DMS53 treated with DMSO at 0.1 percent for 48 hours (cell line): ENCODE measurements around the gene ORC1.
"Not testable (repeated sequence)": the region's sequence is repeated elsewhere in the genome, so short reads cannot be mapped to it uniquely, and the experiment has no call there.

Source experiments
- DNase-seq: peaks from one replicate; lab custom pipeline; 2025; ENCODE audit not compliant: unreplicated experiment; lab: John Stamatoyannopoulos, UW

ORC1 gene

DNA sequence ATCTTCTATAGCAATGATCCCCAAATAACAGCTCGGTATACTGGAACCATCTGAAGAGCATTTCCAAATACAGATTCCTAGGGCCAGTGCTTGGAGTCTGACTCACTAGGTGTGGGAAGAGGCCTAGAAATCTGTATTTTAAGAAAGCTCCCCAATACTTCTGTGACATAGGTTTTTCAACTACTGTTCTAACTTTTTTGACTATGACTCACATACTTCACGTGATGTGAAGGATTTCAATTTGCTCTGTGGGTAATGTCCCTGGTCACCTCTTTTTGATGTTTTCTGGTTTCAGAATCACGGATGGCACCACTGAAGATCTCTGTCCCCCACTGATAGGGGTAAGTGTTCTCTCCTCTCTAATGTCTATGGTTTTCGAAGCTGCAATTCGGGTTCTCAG is 11.0 kb downstream of the ORC1 start:
- DNase-seq, result no peak

DNA sequence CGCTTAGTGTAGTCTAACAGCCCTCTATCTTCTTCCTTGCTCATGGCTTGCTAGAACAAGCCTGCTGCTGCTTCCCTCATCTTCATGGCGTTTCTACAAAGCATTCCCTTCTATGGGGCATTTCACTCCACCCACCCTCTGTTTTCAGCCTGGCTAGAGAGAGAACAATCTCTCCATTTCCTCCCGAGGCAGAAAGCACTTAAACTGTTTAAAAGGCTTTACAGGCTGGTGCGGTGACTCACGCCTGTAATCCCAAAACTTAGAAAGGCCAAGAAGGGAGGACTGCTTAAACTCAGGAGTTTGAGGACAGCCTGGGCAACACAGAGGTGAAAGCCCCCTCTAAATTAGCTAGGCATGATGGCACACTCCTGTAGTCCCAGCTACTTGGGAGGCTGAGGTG is 17.8 kb downstream of the ORC1 start:
- DNase-seq, result no peak

- DNase-seq, result no peak
These were observed 18.8 kb downstream of the ORC1 start for GRCh38 chr1:52385376-52385775.

GRCh38 chr1:52369851-52370250 is 34.4 kb downstream of the ORC1 start:
- not testable (repeated sequence) for DNase-seq

GRCh38 chr1:52368383-52369172 is 35.6 kb downstream of the ORC1 start:
- DNase-seq, result peak; percentile 85

DNA sequence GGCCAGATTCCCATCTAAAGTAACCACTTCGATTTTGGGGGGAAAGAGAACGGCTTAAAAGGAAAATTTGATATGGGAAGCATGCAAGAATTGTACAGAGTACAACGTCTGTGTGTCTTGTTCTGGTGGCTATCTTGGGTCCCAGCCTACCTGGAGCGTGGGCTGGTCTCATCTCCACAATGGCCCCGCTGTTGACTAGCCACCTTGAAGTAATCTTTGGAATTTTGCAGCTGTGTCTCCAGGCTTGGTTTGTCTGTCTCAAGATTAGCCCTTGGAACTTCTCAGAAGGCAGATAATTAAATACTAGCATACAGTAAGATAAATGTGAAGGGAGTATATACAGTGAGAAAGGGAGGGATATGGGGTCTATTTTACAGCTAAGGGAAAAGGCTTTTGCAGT is 37.0 kb downstream of the ORC1 start:
- no peak for DNase-seq

GRCh38 chr1:52366517-52366827 is 37.8 kb downstream of the ORC1 start:
- peak; percentile 90 for DNase-seq

- peak; percentile 100 for DNase-seq
These were observed 38.3 kb downstream of the ORC1 start, which contains the start of gene CC2D1B for GRCh38 chr1:52365746-52366516. TSS of gene CC2D1B (minus strand) at chr1:52366205. CDS start at chr1:52364620, 1,585 bp downstream.

DNA sequence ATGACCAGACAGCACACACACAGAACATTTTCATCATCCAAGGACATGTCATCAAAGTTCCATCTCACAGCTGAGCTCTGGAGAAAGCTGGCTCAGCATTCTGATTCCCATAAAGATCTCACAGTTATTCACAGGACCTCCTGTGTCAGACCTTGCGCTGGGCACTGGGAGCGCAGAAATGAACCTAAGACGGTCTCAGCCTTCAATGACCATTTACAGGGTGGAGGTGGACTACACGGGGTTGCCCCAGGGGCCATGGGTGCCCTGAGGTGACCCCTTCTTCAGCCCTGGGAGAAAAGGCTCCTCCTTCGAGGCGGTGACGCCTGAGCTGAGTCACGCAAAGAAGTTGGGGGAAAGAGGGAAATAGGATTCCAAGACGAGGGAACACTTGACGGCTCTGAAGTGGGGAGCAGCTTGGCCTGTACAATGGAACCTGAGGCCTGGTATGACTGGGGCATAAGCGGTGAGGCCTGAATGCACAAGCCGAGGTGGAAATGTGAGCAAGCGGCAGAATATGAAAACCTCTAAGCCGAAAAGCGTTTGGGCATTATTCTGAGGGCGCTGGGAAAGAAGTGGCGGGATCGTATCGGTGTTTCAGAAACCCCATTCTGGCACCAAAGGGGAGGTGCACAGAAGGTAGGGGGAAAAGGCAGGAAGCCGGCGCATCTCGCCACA is 39.0 kb downstream of the ORC1 start:
- no peak for DNase-seq

DNA sequence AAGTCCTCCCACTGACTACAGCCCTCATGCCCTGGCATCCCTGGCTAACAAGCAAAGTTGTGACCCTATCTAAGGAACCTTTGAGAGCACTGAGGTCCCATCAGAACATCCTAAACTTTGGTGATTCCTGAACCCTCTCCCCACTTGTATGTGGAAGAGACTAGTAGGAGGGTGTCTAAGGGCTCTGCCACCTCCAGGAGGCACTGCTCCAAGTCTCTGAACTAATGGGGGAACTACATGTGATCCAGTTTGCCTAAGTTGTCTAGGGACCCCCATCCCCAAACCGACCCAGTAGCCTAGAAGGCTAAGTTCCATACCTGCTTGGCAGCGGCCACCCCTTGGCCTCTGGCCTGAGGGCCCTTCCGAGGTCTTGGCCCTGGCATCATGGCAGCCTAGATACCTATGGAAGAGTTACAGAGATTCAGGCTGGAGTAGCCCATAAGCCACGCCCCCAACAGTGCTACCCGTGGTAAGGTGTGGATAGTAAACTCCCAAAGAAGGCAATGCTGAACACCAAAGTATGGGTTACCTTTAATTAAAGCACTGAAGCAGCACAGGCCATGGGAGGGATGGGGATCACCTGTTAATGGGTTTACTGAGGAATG is 39.9 kb downstream of the ORC1 start:
- DNase-seq, result no peak

DNA sequence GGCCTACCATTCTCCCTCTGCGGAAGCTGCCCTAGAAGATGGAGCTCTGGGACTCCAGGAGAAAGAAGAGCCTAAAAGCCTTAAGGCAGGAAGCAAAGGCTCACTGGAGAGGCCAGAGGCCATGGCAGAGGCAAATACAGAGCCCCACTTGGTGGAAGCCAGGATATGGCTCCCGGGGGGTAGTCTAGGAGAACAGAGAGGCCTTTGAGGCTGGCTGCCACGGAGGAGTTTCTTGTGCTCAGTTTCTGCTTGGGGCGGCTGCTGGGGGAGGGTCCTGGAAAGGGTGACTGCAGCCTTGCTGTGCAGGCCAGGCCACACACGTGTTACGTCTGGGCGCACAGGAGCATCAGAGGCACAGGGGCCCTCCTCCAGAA is 43.6 kb downstream of the ORC1 start:
- no peak for DNase-seq

DNA sequence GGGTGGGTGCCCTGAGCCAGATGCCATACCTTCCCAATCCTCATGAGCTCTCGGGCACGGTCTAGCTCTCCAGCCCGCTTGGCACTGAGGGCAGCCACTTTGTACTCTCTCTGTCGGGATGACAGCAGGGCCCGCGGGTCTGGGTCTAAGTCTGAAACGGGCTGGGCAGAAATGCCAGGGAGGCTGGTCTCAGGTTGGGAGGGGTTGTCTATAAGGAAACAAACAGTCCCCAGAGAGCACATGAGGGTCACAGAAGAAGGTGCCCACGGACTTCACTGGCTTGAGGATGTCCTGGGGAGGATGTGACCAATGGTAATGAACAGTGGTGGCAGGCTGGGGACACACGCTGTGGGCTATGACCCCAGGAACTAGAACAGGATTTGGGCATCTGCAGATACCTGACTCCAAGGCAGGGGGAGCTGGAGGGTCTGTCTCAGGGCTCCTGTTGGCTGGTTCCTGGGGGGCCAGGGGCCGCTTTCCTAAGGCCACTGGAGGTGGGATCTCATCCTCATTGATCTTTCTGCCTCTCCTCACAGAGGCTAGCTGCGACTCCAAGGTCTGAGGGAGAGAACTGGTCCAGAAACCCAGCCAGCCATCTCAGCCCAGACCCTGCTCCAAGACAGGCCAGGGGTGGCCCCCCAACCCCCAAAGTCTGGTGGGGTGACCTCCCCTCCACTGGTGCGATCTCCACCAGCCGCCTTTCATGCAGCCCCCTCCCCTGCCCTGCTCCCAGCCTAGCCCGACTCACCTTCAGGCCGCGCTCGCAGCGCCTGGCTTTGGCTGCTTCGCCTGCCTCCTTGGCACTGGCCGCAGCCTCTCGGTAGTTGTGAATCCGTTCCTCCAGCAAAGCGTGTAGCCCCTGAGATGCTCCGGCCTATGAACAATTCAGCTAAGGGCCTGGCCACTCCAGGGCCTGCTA is 44.3 kb downstream of the ORC1 start:
- DNase-seq, result no peak

- DNase-seq, result no peak
These were observed 45.2 kb downstream of the ORC1 start for GRCh38 chr1:52358851-52359497.

GRCh38 chr1:52357397-52357796 is 46.8 kb downstream of the ORC1 start:
- DNase-seq, result no peak

DNA sequence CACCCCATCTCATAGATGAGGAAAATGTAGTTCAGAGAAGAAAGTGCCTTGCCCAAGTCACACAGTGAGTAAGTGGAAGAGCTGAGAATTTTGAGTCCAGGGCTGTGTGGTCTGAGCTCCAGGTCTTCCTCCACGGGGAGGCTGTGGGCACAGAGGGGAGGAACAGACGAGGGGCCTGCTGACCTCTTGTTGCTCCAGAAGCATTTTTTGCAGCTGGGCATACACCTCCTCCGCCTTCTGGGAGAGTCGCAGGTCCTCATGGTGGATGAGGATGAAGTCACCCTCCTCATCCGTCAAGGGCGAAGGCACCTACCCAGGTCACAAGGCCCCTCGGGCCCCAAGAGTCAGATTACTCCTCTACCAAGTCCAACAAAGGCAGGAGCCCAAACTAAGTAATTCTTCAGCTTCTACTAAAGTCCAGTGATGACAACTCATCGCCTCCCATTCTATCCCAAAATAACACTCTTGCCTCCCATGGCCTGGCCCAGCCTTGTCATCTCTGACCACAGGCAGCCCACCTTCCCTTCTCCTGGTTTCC is 47.3 kb downstream of the ORC1 start:
- no peak for DNase-seq

- no peak for DNase-seq
These were observed 48.2 kb downstream of the ORC1 start for GRCh38 chr1:52355847-52356505.

DNA sequence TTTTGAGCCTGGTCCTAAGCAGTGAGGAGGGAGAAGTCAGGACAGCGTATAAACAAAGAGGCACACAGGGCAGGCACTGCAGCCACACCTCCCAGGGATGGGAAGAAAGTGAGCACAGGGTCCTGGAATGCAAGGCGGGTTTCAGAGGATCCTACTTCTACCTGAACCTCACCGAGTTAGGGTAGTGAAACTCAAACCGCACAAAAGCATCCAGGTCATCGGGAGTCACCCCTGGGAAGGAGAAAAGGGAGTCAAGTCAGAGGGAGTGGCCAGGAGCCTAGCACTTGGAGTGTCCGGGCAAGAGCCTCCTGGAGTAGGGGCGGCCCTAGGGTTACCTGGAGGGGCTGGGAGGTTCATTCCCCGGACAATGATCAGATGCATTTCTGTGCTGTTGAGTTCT is 48.8 kb downstream of the ORC1 start:
- DNase-seq, result no peak

GRCh38 chr1:52352690-52353089 is 51.5 kb downstream of the ORC1 start:
- DNase-seq, result no peak

GRCh38 chr1:52348704-52349300 is 55.4 kb downstream of the ORC1 start:
- no peak for DNase-seq
